Endometrium (tissue), 2 donors: ENCODE results near the gene HUS1.
"Not testable (repeated sequence)": the region's sequence is repeated elsewhere in the genome, so short reads cannot be mapped to it uniquely, and the experiment has no call there.

Source experiments
- FAIRE-seq: peaks from 2 replicates; lab custom pipeline; 2012; peaks lifted over from hg19 to GRCh38; lab: Jason Lieb, UNC
- donor health status: control.
- donor health status: control.

Gene HUS1

GRCh38 chr7:47944536-47945260, 34.7 kb downstream of the HUS1 start:
- no peak for FAIRE-seq

GRCh38 chr7:47943676-47944474, 35.5 kb downstream of the HUS1 start:
- no peak for FAIRE-seq

GRCh38 chr7:47942651-47943050, 36.8 kb downstream of the HUS1 start:
- FAIRE-seq = not testable (repeated sequence)

GRCh38 chr7:47942132-47942531, 37.3 kb downstream of the HUS1 start:
- no peak for FAIRE-seq

- no peak for FAIRE-seq
Observed at GRCh38 chr7:47941136-47941844, 38.1 kb downstream of the HUS1 start.

GRCh38 chr7:47940088-47941013, 39.1 kb downstream of the HUS1 start:
- FAIRE-seq = no peak

- FAIRE-seq = no peak
Observed at GRCh38 chr7:47939425-47940036, 39.9 kb downstream of the HUS1 start.

- no peak for FAIRE-seq
Observed at GRCh38 chr7:47938574-47939165, 40.7 kb downstream of the HUS1 start.

- no peak for FAIRE-seq
Observed at GRCh38 chr7:47937711-47938573, 41.5 kb downstream of the HUS1 start.

GRCh38 chr7:47937065-47937687, 42.2 kb downstream of the HUS1 start:
- no peak for FAIRE-seq

GRCh38 chr7:47936323-47936722, 43.1 kb downstream of the HUS1 start:
- no peak for FAIRE-seq

- FAIRE-seq = no peak
Observed at GRCh38 chr7:47935336-47935735, 44.1 kb downstream of the HUS1 start.

GRCh38 chr7:47934831-47935230, 44.6 kb downstream of the HUS1 start:
- no peak for FAIRE-seq

GRCh38 chr7:47933215-47933614, 46.2 kb downstream of the HUS1 start:
- FAIRE-seq = no peak

- no peak for FAIRE-seq
Observed at GRCh38 chr7:47932466-47933037, 46.9 kb downstream of the HUS1 start.

- no peak for FAIRE-seq
Observed at GRCh38 chr7:47932016-47932415, 47.4 kb downstream of the HUS1 start.

GRCh38 chr7:47931005-47932004, 48.1 kb downstream of the HUS1 start:
- FAIRE-seq = no peak

- no peak for FAIRE-seq
Observed at GRCh38 chr7:47924266-47924665, 55.1 kb downstream of the HUS1 start.
